Spinal cord (tissue), 10 donors: ENCODE results near the gene PRMT5. TPM values are rescaled to one million over a fixed set of nuclear protein-coding genes. Genes with fewer than 3 reads are reported as not detected.
"Not testable (repeated sequence)": the region's sequence is repeated elsewhere in the genome, so short reads cannot be mapped to it uniquely, and the experiment has no call there.

Source experiments
- DNase-seq, 6 donors: peaks; one replicate each; pipeline versions ENCODE4 v3.0.0 to v3.0.0-alpha.2; 2013 to 2015; ENCODE audit warnings: low spot score in 6 of 6, low read depth in 4 of 6
- H3K27ac ChIP-seq: one replicate; pipeline ENCODE4 v1.5.1; 2013; ENCODE audit warnings: low read depth, low read length, control low read depth
- H3K27me3 ChIP-seq: one replicate; pipeline ENCODE4 v1.6.1; 2013; ENCODE audit warnings: low read length; ENCODE audit not compliant: control insufficient read depth, insufficient read depth
- H3K36me3 ChIP-seq: one replicate; pipeline ENCODE4 v1.6.1; 2013; ENCODE audit warnings: low read length; ENCODE audit not compliant: control insufficient read depth, insufficient read depth
- H3K4me1 ChIP-seq: one replicate; pipeline ENCODE4 v1.6.1; 2013; ENCODE audit warnings: low read length; ENCODE audit not compliant: control insufficient read depth, insufficient read depth
- H3K4me3 ChIP-seq: one replicate; pipeline ENCODE4 v1.5.1; 2013; ENCODE audit warnings: low read depth, low read length, control low read depth
- H3K9me3 ChIP-seq: one replicate; pipeline ENCODE4 v1.6.1; 2013; ENCODE audit warnings: low read length; ENCODE audit not compliant: control insufficient read depth, insufficient read depth
- WGBS: methylation state at CpG from one replicate; pipeline ENCODE4 v1.1.5; 2013; ENCODE audit warnings: missing lambda C conversion rate; ENCODE audit not compliant: insufficient coverage; 5-methylcytosine and 5-hydroxymethylcytosine counted together
- polyA plus RNA-seq, 2 donors: library from polyadenylated mRNA; unstranded; fragments of 120-200 nt; gene quantifications; one replicate each; pipeline ENCODE4 v1.2.1, GENCODE V29; 2013; ENCODE audit not compliant: insufficient read length in 2 of 2
- total RNA-seq, 2 donors: library from RNA; depleted of rRNA in 1 of 2; stranded (reverse); fragments of 120-200 nt in 1 of 2; fragments of >200 nt in 1 of 2; gene quantifications; one replicate each; pipeline versions ENCODE4 v1.2.3 to v1.2.4, GENCODE V29; 2013 to 2014
- donor health status: healthy.

The PRMT5 gene
- total and polyA plus RNA-seq, 4 donors: 51.3 to 88.8 (median 71.9) TPM

DNA sequence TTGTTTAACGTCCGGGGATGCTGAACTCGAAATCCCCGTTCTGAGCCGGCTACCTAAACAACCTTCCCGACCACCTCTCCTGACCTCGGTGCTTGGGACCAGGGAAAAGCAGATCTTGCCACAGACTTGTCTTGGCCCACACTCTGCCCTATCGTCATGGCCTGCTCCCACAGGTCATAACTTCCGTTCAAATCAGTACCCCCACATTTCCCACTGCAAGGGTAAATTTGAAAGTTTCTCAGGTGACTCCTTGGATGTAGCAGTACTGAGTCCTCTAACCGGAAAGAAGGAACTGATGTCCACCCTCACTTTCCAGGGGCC, 9.6 kb downstream of the PRMT5 start:
- H3K27ac ChIP-seq: peak overlapping the region; percentile 83
- no peaks in the 10 kb centered on the region for H3K27me3 ChIP-seq
- WGBS: 2% methylated on average over 8 of the region's 10 CpGs
- peak overlapping the region; percentile 39 for H3K4me3 ChIP-seq
- DNase-seq: no peak
- H3K9me3 ChIP-seq: no peaks in the 10 kb centered on the region
- H3K4me1 ChIP-seq: peaks cover 26% of the 10 kb centered on the region
- H3K36me3 ChIP-seq: peaks cover 49% of the 10 kb centered on the region

DNA sequence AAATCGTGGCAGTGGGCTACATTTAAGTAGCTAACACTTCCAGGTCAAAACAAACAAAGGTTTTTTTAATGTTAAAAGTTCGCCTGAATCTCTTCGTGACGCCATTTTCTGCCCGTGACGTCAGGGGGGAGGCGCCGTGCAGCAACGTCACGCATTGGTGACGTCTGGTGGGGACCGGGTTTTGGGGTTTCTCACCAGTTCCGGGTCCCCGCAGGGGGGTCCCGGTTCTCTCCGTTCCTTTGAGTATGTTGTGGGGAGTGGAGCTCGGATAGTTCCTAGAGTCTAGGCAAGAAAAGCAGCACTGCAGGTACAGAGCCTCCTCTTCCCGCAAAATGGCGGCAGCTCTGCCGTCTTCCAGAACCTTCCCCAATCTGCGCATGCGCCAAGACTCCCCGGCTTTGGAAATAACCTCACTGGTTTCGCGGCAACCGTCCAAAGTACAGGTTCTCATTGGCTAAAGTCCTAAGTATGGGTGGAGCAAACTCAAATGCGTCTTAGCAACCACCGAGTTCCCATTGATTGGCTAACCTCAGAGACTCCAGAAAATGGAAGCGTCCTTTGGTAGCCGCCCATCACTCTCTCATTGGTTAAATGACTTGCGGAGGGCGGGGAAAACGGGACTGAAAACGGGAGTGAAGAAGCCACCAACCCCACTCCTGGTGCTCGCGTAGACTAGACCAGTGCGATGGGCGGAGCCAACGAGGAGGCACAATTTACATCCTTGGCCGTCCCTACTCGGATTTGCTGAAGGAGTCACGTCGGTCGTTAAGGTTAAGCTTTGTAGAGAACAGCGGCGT, 10.2 kb downstream of the PRMT5 start, which contains the start of gene RBM23:
RBM23 (minus strand) TSS at position 346 of the 797 bp plus-strand sequence.
- H3K9me3 ChIP-seq: no peaks in the 10 kb centered on the region
- 0% methylated on average over 46 of the region's 46 CpGs for whole genome bisulfite sequencing
- DNase-seq: peak; percentile 100
- H3K27me3 ChIP-seq: no peaks in the 10 kb centered on the region
- H3K27ac ChIP-seq: peak within 1 kb of the TSS; percentile 99
- peaks cover 44% of the 10 kb centered on the region for H3K36me3 ChIP-seq
- peak within 1 kb of the TSS; percentile 99 for H3K4me3 ChIP-seq
- H3K4me1 ChIP-seq: peaks cover 26% of the 10 kb centered on the region

DNA sequence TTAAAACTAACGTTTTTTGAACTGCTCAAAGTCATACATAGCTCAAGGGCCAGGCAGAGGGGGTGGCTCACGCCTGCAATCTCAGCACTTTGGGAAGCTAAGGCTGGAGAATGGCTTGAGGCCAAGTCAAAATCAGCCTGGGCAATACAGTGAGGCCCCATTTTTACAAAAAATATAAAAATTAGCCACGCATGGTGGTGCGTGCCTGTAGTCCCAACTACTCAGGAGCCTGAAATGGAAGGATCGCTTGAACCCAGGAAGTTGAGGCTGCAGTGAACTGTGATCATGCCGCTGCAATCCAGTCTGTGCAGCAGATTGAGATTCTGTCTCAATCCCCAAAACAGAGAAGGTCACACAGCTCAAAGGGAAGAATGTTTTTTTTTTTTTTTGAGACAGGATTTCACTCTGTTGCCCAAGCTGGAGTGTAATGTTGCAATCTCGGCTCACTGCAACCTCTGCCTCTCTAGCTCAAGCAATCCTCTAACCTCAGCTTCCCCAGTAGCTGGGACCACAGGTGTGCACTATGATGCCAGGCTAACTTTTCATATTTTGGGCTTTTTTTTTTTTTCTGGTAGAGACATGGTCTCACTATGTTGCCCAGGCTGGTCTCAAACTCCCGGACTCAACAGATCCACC, 13.2 kb downstream of the PRMT5 start:
- WGBS: 89% methylated on average over 5 of the region's 8 CpGs
- no peaks in the 10 kb centered on the region for H3K9me3 ChIP-seq
- no peak for DNase-seq
- peaks cover 26% of the 10 kb centered on the region for H3K4me1 ChIP-seq
- H3K27me3 ChIP-seq: no peaks in the 10 kb centered on the region
- peaks cover 31% of the 10 kb centered on the region for H3K36me3 ChIP-seq
- no peak overlapping the region for H3K4me3 ChIP-seq
- H3K27ac ChIP-seq: no peak overlapping the region

- H3K9me3 ChIP-seq, H3K27me3 ChIP-seq, H3K4me3 ChIP-seq, H3K27ac ChIP-seq, DNase-seq: not testable (repeated sequence)
- no CpG with 5 or more reads among the region's 4 CpGs for WGBS
- Histone ChIP-seq H3K36me3 (peaks cover 32% of the 10 kb centered on the region), H3K4me1 (peaks cover 26% of the 10 kb centered on the region)
Observed at GRCh38 chr14:22914836-22915235, 14.3 kb downstream of the PRMT5 start.

DNA sequence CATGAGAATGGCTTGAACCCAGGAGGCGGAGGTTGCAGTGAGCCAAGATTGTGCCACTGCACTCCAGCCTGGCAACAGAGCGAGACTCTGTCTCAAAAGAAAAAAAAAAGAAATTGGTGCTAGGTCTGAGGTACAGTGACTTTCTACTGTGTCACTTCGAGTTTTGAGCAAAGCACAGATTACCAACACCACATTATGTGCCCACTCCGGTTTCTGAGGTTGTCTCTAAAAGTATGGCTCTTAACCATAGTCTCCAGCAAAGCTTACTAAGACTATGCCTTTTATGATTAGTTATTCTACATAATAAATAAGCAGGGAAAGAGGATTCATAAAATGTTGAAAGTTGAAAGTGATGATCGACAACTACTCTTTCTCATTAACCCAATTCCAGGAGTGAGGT, 18.3 kb downstream of the PRMT5 start:
- no peak for DNase-seq
- Histone ChIP-seq H3K4me3 (no peak overlapping the region), H3K27ac (no peak overlapping the region), H3K27me3 (no peaks in the 10 kb centered on the region), H3K4me1 (peaks cover 4% of the 10 kb centered on the region), H3K9me3 (no peaks in the 10 kb centered on the region), H3K36me3 (peaks cover 60% of the 10 kb centered on the region)
- WGBS: 73% methylated on average over 2 of the region's 5 CpGs

- Histone ChIP-seq H3K27ac (no peak overlapping the region), H3K36me3 (peaks cover 70% of the 10 kb centered on the region), H3K4me1 (no peaks in the 10 kb centered on the region), H3K27me3 (no peaks in the 10 kb centered on the region), H3K9me3 (no peaks in the 10 kb centered on the region), H3K4me3 (no peak overlapping the region)
- no peak for DNase-seq
- 93% methylated on average over 6 of the region's 8 CpGs for WGBS
Observed at GRCh38 chr14:22908601-22909000, 20.6 kb downstream of the PRMT5 start.

GRCh38 chr14:22907429-22907828, 21.7 kb downstream of the PRMT5 start:
- no peak for DNase-seq
- Histone ChIP-seq H3K27ac (no peak overlapping the region), H3K4me1 (no peaks in the 10 kb centered on the region), H3K36me3 (peaks cover 74% of the 10 kb centered on the region), H3K4me3 (no peak overlapping the region), H3K27me3 (no peaks in the 10 kb centered on the region), H3K9me3 (no peaks in the 10 kb centered on the region)
- WGBS: no CpG with 5 or more reads among the region's 3 CpGs

GRCh38 chr14:22906073-22906472, 23.1 kb downstream of the PRMT5 start:
- H3K27me3 ChIP-seq: no peaks in the 10 kb centered on the region
- H3K4me1 ChIP-seq: no peaks in the 10 kb centered on the region
- DNase-seq: no peak
- 96% methylated on average over 19 of the region's 20 CpGs for WGBS
- H3K27ac ChIP-seq: no peak overlapping the region
- no peaks in the 10 kb centered on the region for H3K9me3 ChIP-seq
- H3K36me3 ChIP-seq: peaks cover 81% of the 10 kb centered on the region
- H3K4me3 ChIP-seq: no peak overlapping the region

DNA sequence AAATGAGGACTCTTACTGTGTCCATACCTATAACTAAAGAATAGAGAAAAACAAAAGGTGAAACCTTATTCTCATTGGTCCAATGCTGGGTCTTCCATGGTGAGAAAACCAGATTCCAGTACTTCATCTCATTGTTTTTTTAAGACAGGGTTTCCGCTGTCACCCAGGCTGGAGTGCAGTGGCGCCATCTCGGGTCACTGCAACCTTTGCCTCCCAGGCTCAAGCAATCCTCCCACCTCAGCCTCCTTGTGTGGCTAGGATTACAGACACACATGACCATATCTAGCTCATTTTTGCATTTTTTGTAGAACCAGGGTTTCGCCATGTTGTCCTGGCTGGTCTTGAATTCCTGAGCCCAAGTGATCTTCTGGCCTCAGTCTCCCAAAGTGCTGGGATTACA, 23.5 kb downstream of the PRMT5 start:
- 86% methylated on average over 4 of the region's 4 CpGs for WGBS
- Histone ChIP-seq H3K4me3 (no peak overlapping the region), H3K36me3 (peaks cover 86% of the 10 kb centered on the region), H3K27me3 (no peaks in the 10 kb centered on the region), H3K9me3 (no peaks in the 10 kb centered on the region), H3K27ac (no peak overlapping the region), H3K4me1 (no peaks in the 10 kb centered on the region)
- DNase-seq: no peak

- WGBS: no CpG with 5 or more reads among the region's 2 CpGs
- Histone ChIP-seq H3K4me1 (no peaks in the 10 kb centered on the region), H3K36me3 (peaks cover 71% of the 10 kb centered on the region), H3K4me3 (no peak overlapping the region), H3K27ac (no peak overlapping the region), H3K9me3 (no peaks in the 10 kb centered on the region), H3K27me3 (no peaks in the 10 kb centered on the region)
- no peak for DNase-seq
Observed at GRCh38 chr14:22903742-22904087, 25.5 kb downstream of the PRMT5 start.
